Mucosa of stomach (tissue), 1 donor: ENCODE results near the gene IL26.

Experiments used
- H3K27me3 ChIP-seq: one replicate; pipeline ENCODE4 v1.7.0; 2013; ENCODE audit warnings: mild to moderate bottlenecking, low read length; ENCODE audit not compliant: control insufficient read depth, insufficient read depth
- H3K36me3 ChIP-seq: one replicate; pipeline ENCODE4 v1.7.0; 2013; ENCODE audit warnings: low read length; ENCODE audit not compliant: control insufficient read depth, insufficient read depth
- H3K4me1 ChIP-seq: one replicate; pipeline ENCODE4 v1.7.0; 2013; ENCODE audit warnings: mild to moderate bottlenecking, low read length; ENCODE audit not compliant: control insufficient read depth, insufficient read depth
- H3K4me3 ChIP-seq: one replicate; pipeline ENCODE4 v1.7.0; 2013; ENCODE audit warnings: low read length
- H3K9ac ChIP-seq: one replicate; pipeline ENCODE4 v1.7.0; 2013; ENCODE audit warnings: mild to moderate bottlenecking, low read length, moderate library complexity
- H3K9me3 ChIP-seq: one replicate; pipeline ENCODE4 v1.7.0; 2013; ENCODE audit warnings: mild to moderate bottlenecking, low read length, moderate library complexity; ENCODE audit not compliant: control insufficient read depth
- donor health status: Pancreatic carcinoma.

IL26 gene

DNA sequence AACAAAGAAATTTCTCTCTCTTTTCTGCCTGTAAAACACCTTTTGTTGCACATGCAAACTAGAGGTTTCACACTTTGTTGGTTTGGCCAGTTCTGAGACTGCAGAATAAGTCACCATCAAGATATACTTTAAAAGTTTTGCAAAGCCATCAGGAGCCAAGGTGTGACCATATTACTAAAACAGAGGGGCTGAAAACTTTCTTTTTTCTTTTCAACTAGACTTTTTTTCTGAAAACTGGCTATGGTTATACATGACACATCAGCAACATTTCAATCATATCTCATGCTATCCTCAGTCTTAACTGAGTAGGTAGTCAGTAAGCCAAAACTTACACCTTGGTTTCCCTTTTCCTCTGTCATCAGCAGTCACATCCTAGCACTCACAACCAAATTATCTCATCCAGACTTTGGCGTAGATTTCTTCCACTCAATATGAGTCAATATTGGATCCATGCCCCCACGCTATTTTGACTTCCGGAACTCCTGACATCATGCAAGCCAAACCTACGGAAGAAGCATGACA lies 62.0 kb downstream of the IL26 start:
- Histone ChIP-seq H3K4me3 (no peak overlapping the region), H3K4me1 (no peaks in the 10 kb centered on the region), H3K9ac (no peak overlapping the region), H3K9me3 (no peaks in the 10 kb centered on the region), H3K27me3 (no peaks in the 10 kb centered on the region), H3K36me3 (no peaks in the 10 kb centered on the region)

DNA sequence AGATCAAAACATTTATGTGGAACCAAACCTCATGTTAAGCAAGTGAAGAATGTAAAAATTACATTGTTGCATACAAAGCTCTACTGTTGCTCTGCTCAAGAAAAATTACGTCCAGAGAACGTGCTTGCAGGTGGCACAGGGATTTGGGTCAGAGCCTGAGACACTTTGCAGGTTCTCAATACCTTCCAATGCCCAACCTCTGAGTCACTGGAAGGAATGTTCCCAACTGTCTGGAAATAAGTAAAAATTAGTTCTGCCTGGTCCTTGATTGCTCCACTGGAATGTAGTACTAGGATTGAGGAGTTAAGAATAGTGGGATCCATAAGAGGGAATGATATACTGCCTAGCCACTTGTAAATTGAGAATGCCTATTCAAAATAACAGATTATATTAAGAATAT lies 63.2 kb downstream of the IL26 start:
- no peaks in the 10 kb centered on the region for H3K9me3 ChIP-seq
- H3K4me1 ChIP-seq, result no peaks in the 10 kb centered on the region
- no peaks in the 10 kb centered on the region for H3K36me3 ChIP-seq
- H3K27me3 ChIP-seq, result no peaks in the 10 kb centered on the region
- H3K4me3 ChIP-seq, result no peak overlapping the region
- H3K9ac ChIP-seq, result no peak overlapping the region

DNA sequence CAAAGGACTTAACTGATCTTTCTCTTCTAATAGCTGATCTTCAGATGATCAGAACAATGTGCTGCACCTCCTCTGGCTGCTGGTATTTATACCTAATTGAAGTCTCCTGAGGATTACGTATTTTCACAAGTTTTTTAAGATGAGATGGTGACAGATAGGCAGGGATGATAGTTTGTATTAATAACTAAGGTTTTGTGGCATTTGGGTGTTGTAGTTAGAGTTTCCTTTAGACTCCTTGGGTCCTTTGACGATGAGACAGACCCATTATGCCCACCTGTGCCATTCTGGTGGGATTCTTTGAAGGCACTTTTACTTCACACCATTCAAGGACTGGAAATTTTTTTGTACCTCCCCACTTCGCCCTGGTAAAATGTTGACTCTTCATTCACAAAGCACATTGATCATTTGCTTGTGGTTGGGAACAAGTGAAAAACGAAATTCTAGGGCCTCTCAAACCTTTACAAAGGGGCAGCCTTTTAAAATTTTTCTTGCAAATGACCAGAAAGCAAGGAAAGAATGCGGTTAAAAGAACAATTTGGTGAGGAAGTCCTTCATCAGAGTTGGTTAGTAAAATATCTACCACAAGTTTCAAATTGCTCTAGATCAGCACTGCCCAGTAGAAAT lies 65.8 kb downstream of the IL26 start, which contains the start of gene IFNG:
IFNG (minus strand) TSS at position 60 of the 624 bp plus-strand sequence. CDS start 125 bp downstream, outside the sequence.
- H3K4me3 ChIP-seq, result no peak within 1 kb of the TSS
- no peaks in the 10 kb centered on the region for H3K36me3 ChIP-seq
- no peaks in the 10 kb centered on the region for H3K9me3 ChIP-seq
- no peaks in the 10 kb centered on the region for H3K4me1 ChIP-seq
- H3K9ac ChIP-seq, result no peak within 1 kb of the TSS
- H3K27me3 ChIP-seq, result no peaks in the 10 kb centered on the region

DNA sequence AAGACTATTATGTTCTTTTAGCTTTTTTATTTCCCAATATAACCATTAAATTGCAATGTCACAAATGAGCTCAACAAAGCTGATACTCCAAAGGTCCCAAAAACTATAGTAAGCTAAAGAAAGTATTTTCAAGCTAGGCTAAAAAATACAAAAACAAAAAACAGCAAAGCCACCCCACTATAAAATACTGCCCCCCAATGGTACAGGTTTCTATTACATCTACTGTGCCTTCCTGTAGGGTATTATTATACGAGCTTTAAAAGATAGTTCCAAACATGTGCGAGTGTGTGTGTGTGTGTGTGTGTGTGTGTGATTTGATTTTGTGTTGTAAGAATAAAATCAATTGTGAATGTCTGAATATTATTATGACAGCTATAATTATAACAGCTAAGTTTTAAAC lies 67.2 kb downstream of the IL26 start:
- Histone ChIP-seq H3K4me3 (no peak overlapping the region), H3K36me3 (no peaks in the 10 kb centered on the region), H3K27me3 (no peaks in the 10 kb centered on the region), H3K4me1 (no peaks in the 10 kb centered on the region), H3K9me3 (no peaks in the 10 kb centered on the region), H3K9ac (no peak overlapping the region)

DNA sequence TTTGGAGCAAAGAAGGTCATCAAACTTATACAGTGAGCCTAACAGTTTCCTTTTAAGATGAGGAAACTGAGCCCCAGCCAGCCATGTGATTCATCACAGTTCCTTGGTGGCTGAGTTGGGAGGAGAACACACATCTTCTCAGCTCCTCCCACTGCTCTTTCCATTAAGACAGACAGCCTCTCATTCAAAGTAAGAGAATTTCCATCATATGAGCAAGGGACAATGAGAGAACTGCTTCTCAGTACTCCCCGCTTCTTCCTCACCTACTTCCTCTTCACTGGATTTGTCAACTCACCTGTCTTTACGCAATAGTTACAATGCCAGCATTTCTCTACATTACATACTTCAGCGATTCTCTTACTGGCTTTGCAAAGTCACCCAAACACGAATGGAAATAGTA lies 68.2 kb downstream of the IL26 start:
- Histone ChIP-seq H3K9me3 (no peaks in the 10 kb centered on the region), H3K4me3 (no peak overlapping the region), H3K27me3 (no peaks in the 10 kb centered on the region), H3K4me1 (no peaks in the 10 kb centered on the region), H3K9ac (no peak overlapping the region), H3K36me3 (no peaks in the 10 kb centered on the region)

DNA sequence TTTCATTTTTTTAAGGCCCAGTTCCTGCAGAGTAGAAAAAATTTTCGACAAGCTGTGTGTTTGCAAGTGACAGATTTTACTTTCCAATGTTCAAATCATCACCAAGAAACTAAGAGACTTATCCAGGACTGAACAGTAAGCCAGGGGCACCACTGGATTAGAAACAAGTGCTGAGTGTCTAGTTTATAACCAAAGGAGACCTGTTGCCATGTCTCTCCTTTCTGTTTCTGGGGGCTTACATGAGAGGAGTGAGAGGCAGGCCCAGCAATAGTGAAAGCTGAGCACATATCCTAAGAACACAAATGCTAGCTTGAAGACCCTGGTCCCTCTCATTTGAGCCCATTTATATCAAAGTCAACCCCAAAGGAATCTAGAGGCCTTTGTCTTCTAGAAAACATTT lies 69.0 kb downstream of the IL26 start:
- Histone ChIP-seq H3K9ac (no peak overlapping the region), H3K9me3 (no peaks in the 10 kb centered on the region), H3K4me3 (no peak overlapping the region), H3K27me3 (no peaks in the 10 kb centered on the region), H3K4me1 (no peaks in the 10 kb centered on the region), H3K36me3 (no peaks in the 10 kb centered on the region)

DNA sequence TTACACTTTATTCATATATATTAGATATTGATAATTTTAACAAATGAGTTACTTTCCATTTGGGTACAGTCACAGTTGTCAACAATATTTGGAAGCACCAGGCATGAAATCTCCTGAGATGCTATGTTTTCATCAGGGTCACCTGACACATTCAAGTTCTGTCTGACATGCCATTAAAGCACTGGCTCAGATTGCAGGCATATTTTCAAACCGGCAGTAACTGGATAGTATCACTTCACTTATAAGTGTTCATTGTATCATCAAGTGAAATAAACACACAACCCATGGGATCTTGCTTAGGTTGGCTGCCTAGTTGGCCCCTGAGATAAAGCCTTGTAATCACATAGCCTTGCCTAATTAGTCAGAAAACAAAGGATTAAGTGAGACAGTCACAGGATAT lies 70.8 kb downstream of the IL26 start:
- H3K4me1 ChIP-seq, result no peaks in the 10 kb centered on the region
- H3K9ac ChIP-seq, result no peak overlapping the region
- H3K27me3 ChIP-seq, result no peaks in the 10 kb centered on the region
- no peaks in the 10 kb centered on the region for H3K9me3 ChIP-seq
- H3K36me3 ChIP-seq, result no peaks in the 10 kb centered on the region
- H3K4me3 ChIP-seq, result no peak overlapping the region
